Measurements from ENCODE around the gene DCT.

GRCh38 chr13:94454334-94454733 lies 25.1 kb downstream of the DCT start:
- TF ChIP-seq POLR2AphosphoS5 (IDR thresholded peaks at IDR 0.05), result no peak
- no peak for TF ChIP-seq CTCF (IDR thresholded peaks at IDR 0.05)
- TF ChIP-seq EP300 (IDR thresholded peaks at IDR 0.05), result no peak
- no peak for TF ChIP-seq POLR2A (IDR thresholded peaks at IDR 0.05)
